Myocyte (in vitro differentiated cells): Measurements from ENCODE around the gene RTP4. TPM values are rescaled to one million over a fixed set of nuclear protein-coding genes. Genes with fewer than 3 reads are reported as not detected.
"Not testable (repeated sequence)": the region's sequence is repeated elsewhere in the genome, so short reads cannot be mapped to it uniquely, and the experiment has no call there.

ENCODE experiments used
- DNase-seq: peaks from one replicate; pipeline ENCODE4 v3.0.0-alpha.2; 2012; ENCODE audit warnings: low read depth
- total RNA-seq: library from RNA; depleted of rRNA; stranded (reverse); fragments of >200 nt; gene quantifications from 2 replicates; pipeline ENCODE4 v1.2.3, GENCODE V29; 2014

Gene RTP4
- total RNA-seq, 1 donor from 2014 or later = 0.11 TPM

DNA sequence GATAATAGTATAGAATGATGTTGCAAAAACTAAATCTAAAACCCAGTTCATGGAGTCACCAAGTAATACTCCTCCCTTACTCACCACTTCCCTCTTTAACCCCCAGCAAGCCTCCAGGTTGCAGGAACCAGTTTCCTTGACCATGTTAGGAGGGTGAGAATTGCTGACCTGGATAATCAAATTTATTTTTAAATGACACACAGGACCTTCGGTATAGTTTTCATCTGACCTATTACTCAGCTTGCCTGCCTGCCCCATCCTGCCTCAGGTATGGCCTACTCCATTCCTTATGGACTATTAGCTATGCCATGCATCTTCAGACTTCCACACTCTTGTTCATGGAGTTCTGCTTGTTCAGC is 883 bp downstream of the RTP4 start:
- no peak for DNase-seq

GRCh38 chr3:187370051-187370450 is 1.9 kb downstream of the RTP4 start:
- no peak for DNase-seq

GRCh38 chr3:187375581-187375980 is 7.4 kb downstream of the RTP4 start:
- DNase-seq = no peak

DNA sequence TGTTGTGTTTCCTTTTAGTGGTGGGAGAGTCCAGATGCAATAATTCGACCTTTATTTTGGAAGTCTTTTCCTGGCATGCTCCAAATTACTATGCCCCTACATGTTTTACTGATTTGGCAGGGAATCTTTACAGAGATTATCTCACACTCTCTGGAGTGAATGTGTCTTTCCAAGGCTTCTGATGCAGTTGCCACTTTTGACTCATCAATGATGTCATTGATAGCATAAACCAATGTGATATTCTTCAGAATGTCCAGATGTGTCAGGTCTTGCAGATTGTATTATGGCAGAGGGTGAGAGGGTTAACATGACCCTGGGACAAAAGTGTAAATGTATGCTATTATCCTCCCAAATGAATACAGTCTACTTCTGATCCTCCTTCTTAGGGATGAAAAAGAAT is 9.7 kb downstream of the RTP4 start:
- DNase-seq = no peak

DNA sequence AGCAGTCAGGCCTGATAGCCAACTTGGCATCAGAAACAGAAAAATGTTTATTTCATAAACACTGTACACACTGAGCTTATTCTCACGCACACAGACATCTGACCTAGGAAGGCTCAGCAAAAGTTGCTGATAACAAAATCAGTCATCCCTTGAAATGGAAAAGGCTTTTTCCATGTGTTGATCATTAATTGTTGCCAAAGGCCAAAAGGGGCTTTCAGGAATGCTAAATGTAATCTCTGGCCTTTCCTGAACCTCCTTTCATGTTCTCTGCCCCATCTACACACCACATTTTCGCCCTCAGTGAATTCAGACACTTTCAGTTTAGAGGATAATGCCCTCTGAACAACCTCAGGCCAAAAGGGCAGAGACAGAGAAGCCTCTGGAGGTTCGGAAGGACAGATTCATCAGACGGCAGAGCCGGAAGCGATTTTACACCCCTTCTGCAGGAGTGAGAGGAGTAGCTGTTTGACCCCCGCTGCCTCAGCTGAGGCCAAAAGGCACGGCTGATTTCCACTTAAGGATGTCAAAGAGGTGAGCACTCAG is 14.5 kb downstream of the RTP4 start:
- DNase-seq = no peak

- DNase-seq = no peak
Measured at GRCh38 chr3:187383246-187383645, 15.1 kb downstream of the RTP4 start.

GRCh38 chr3:187385296-187385695 is 17.1 kb downstream of the RTP4 start:
- DNase-seq = no peak

DNA sequence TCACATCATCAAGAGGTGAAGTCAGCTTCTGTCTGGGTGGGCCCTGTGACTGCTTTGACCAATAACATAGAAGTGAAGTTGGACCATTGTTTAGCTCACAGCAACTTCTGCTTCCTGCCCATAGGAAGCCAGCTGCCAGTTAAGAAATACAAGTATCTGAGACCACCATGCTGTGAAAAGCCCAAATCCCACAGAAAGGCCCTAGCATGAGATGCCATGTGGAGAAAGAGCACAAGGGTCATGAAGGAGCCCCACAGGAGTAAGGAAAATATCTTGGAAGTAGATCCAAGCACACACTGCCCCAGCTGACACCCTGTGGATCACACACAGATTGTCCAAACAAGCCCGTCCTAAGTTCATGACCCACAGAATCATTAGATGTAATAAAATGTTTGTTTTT is 28.5 kb downstream of the RTP4 start:
- no peak for DNase-seq

- DNase-seq = no peak
Measured at GRCh38 chr3:187398955-187399354, 30.8 kb downstream of the RTP4 start.

DNA sequence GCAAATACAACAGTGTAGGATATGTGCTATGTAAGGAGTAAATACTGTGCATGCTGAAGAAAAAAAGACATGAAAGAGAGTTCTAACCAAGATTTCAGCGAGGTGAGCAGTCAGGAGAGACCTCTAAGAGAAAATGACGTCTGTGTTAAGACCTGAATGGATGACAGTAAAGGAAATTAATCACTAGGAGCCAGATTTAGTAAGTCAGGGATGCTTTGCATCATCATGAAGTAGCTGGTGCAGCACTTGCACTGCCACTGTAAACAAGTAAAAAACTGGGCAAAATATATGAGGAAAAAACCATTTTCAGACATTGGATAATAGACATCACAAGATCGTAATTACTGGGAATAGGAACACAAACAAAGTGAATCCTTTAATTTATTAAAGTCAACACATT is 32.6 kb downstream of the RTP4 start:
- DNase-seq = no peak

DNA sequence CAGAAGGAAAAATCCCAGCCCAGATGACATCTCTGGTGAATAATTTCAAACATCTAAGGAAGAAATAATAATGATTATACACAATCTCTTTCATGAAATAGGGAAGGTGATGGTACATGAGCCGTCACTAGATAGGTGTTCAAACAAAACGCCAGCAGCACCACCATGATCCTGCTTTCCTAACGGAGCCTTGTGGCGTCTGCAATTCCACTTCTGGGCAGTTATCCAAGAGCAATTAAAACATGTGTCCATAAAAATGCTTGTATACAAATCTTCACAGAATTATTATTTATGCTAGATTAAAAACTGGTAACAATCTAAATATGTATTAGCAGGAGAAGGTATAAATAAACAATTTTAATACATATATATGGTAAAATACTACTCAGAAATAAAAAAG is 33.7 kb downstream of the RTP4 start:
- DNase-seq = peak; percentile 2

DNA sequence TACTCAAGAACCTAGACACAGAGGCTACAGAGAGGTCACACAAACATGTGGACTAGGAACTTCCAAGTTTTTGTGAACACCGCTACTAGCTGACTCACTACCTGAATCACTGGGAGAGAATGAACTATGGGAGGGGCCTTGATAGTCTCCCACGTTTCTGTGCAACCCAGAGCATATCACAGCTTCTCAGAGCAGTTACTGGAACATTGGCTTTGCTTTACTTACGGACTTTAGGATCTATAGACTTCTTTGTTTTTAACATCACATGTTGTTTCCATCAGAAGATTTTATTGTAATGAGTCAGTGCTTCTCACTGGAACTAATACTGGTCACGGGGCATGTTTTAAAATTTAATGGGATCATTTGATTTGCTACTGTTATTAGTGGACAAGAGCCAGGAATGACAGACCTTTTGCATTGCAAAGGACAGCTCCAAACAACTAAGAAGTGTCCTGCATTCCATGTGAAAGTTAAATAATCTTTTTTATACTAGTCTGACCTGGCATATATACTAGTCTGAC is 35.6 kb downstream of the RTP4 start:
- peak; percentile 1 for DNase-seq

- DNase-seq = no peak
Measured at GRCh38 chr3:187406927-187407326, 38.7 kb downstream of the RTP4 start.

GRCh38 chr3:187411991-187412781 is 44.0 kb downstream of the RTP4 start:
- DNase-seq = not testable (repeated sequence)

Other genes with a start within 250 kb of the RTP4 start
- 2.8 and 4.1 TPM in 2 replicates for gene RPL39L, start 228.9 kb upstream of the RTP4 start, total RNA-seq
- not detected in 2 replicates for gene RTP1, start 170.9 kb upstream of the RTP4 start, total RNA-seq
- gene MASP1, start 76.6 kb upstream of the RTP4 start, total RNA-seq = not detected in 2 replicates